OCI-LY1 (cell line): ENCODE data around the gene ARL13A.

Source experiments
- EZH2 ChIP-seq: fragments of 200-600 bp; sonication (generic), shearing (Covaris generic); IDR thresholded peaks from 2 replicates; pipeline ENCODE4 v1.8.0; 2017; ENCODE audit warnings: borderline replicate concordance, mixed run types, mild to moderate bottlenecking, antibody characterized with exemption, low read length, moderate library complexity, mixed read lengths
- TF ChIP-seq, protein P1 (sequence below): fragments of 200-600 bp; sonication (generic), shearing (Covaris generic); IDR thresholded peaks from 2 replicates; pipeline ENCODE4 v1.5.1; 2017; ENCODE audit warnings: mild to moderate bottlenecking, antibody characterized with exemption, low read length, moderate library complexity, mixed read lengths

DNA sequence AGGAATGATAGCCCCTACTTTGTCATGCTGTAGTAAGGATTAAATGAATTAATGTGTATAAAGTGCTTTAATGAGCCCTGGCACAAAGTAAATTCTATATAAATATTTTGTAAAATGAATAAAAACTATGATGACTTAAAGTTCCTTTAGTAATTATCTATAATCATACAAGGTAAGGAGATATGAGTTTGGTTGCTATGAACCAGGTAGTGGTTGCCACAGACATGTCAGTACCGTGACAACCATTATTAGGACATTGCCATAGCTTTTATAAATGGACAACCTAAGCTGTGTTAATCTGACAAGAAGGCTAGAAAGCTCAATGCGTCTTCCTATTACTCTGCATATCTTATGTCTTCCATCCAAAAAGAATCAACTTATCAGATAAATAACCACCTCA is at the start of gene ARL13A:
- TF ChIP-seq, protein P1, sequence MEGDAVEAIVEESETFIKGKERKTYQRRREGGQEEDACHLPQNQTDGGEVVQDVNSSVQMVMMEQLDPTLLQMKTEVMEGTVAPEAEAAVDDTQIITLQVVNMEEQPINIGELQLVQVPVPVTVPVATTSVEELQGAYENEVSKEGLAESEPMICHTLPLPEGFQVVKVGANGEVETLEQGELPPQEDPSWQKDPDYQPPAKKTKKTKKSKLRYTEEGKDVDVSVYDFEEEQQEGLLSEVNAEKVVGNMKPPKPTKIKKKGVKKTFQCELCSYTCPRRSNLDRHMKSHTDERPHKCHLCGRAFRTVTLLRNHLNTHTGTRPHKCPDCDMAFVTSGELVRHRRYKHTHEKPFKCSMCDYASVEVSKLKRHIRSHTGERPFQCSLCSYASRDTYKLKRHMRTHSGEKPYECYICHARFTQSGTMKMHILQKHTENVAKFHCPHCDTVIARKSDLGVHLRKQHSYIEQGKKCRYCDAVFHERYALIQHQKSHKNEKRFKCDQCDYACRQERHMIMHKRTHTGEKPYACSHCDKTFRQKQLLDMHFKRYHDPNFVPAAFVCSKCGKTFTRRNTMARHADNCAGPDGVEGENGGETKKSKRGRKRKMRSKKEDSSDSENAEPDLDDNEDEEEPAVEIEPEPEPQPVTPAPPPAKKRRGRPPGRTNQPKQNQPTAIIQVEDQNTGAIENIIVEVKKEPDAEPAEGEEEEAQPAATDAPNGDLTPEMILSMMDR, result no peak
- no peak for TF ChIP-seq EZH2
